Skeletal muscle tissue (tissue), 4 donors: ENCODE data around the gene WSCD2. TPM values are rescaled to one million over a fixed set of nuclear protein-coding genes. Genes with fewer than 3 reads are reported as not detected.

Source experiments
- H3K27ac ChIP-seq: one replicate; pipeline ENCODE4 v1.7.0; 2013; ENCODE audit warnings: mild to moderate bottlenecking, low read depth, low read length, inconsistent platforms
- H3K27me3 ChIP-seq, 3 donors: one replicate each; pipeline ENCODE4 v1.7.0; 2013; ENCODE audit warnings: low read length in 3 of 3; ENCODE audit not compliant: control insufficient read depth in 3 of 3, insufficient read depth in 3 of 3
- H3K36me3 ChIP-seq, 3 donors: one replicate each; pipeline ENCODE4 v1.7.0; 2013; ENCODE audit warnings: low read length in 3 of 3; ENCODE audit not compliant: control insufficient read depth in 3 of 3, insufficient read depth in 3 of 3
- H3K4me1 ChIP-seq, 3 donors: one replicate each; pipeline ENCODE4 v1.7.0; 2013; ENCODE audit warnings: low read length in 3 of 3, mild to moderate bottlenecking in 3 of 3; ENCODE audit not compliant: control insufficient read depth in 3 of 3, insufficient read depth in 3 of 3
- H3K4me3 ChIP-seq, 3 donors: one replicate each; pipeline ENCODE4 v1.7.0; 2013; ENCODE audit warnings: low read length in 3 of 3
- H3K9ac ChIP-seq, 3 donors: one replicate each; pipeline ENCODE4 v1.7.0; 2013; ENCODE audit warnings: low read length in 3 of 3, mild to moderate bottlenecking in 3 of 3, moderate library complexity in 2 of 3, low read depth in 1 of 3
- H3K9me3 ChIP-seq, 3 donors: one replicate each; pipeline ENCODE4 v1.7.0; 2013; ENCODE audit warnings: low read length in 3 of 3; ENCODE audit not compliant: control insufficient read depth in 3 of 3
- total RNA-seq: library from RNA; depleted of rRNA; stranded (reverse); fragments of >200 nt; gene quantifications from one replicate; pipeline ENCODE4 v1.2.3, GENCODE V29; 2014
- donor health status: Osteomylitis.

WSCD2 gene
- total RNA-seq, 1 donor from 2014 or later: 5.7 TPM

GRCh38 chr12:108181095-108181454, 52.0 kb downstream of the WSCD2 start:
- H3K4me1 ChIP-seq: no peaks in the 10 kb centered on the region
- H3K27me3 ChIP-seq: no peaks in the 10 kb centered on the region
- no peak overlapping the region for H3K4me3 ChIP-seq
- no peak overlapping the region for H3K9ac ChIP-seq
- H3K36me3 ChIP-seq: no peaks in the 10 kb centered on the region
- H3K27ac ChIP-seq: no peak overlapping the region
- H3K9me3 ChIP-seq: no peaks in the 10 kb centered on the region

- no peaks in the 10 kb centered on the region for H3K9me3 ChIP-seq
- H3K27me3 ChIP-seq: no peaks in the 10 kb centered on the region
- no peaks in the 10 kb centered on the region for H3K36me3 ChIP-seq
- no peak overlapping the region for H3K4me3 ChIP-seq
- H3K9ac ChIP-seq: no peak overlapping the region
- no peaks in the 10 kb centered on the region for H3K4me1 ChIP-seq
- no peak overlapping the region for H3K27ac ChIP-seq
Observed at GRCh38 chr12:108182096-108182495, 53.0 kb downstream of the WSCD2 start.

- no peaks in the 10 kb centered on the region for H3K27me3 ChIP-seq
- H3K4me1 ChIP-seq: no peaks in the 10 kb centered on the region
- H3K4me3 ChIP-seq: no peak overlapping the region
- no peaks in the 10 kb centered on the region for H3K9me3 ChIP-seq
- H3K27ac ChIP-seq: no peak overlapping the region
- no peaks in the 10 kb centered on the region for H3K36me3 ChIP-seq
- H3K9ac ChIP-seq: no peak overlapping the region
Observed at GRCh38 chr12:108185002-108185401, 55.9 kb downstream of the WSCD2 start.

- peaks cover 6 to 10% (median 9%) of the 10 kb centered on the region in 3 donors for H3K4me1 ChIP-seq
- no peak overlapping the region for H3K4me3 ChIP-seq
- H3K9ac ChIP-seq: no peak overlapping the region
- no peaks in the 10 kb centered on the region for H3K9me3 ChIP-seq
- no peak overlapping the region for H3K27ac ChIP-seq
- H3K36me3 ChIP-seq: no peaks in the 10 kb centered on the region
- peaks cover 0 to 2% (median 0%) of the 10 kb centered on the region in 3 donors for H3K27me3 ChIP-seq
Observed at GRCh38 chr12:108187831-108188230, 58.7 kb downstream of the WSCD2 start.

- Histone ChIP-seq H3K9me3 (no peaks in the 10 kb centered on the region), H3K27ac (no peak overlapping the region), H3K4me1 (peaks cover 6 to 10% (median 9%) of the 10 kb centered on the region in 3 donors), H3K4me3 (no peak overlapping the region), H3K9ac (no peak overlapping the region), H3K27me3 (peaks cover 0 to 2% (median 0%) of the 10 kb centered on the region in 3 donors), H3K36me3 (no peaks in the 10 kb centered on the region)
Observed at GRCh38 chr12:108190529-108190928, 61.4 kb downstream of the WSCD2 start.

GRCh38 chr12:108191086-108191485, 62.0 kb downstream of the WSCD2 start:
- H3K4me1 ChIP-seq: peaks cover 6 to 10% (median 9%) of the 10 kb centered on the region in 3 donors
- H3K4me3 ChIP-seq: no peak overlapping the region
- H3K9me3 ChIP-seq: no peaks in the 10 kb centered on the region
- H3K36me3 ChIP-seq: no peaks in the 10 kb centered on the region
- no peak overlapping the region for H3K9ac ChIP-seq
- H3K27me3 ChIP-seq: peaks cover 2% of the 10 kb centered on the region in 3 donors
- no peak overlapping the region for H3K27ac ChIP-seq

- no peak overlapping the region for H3K4me3 ChIP-seq
- H3K9ac ChIP-seq: no peak overlapping the region
- H3K36me3 ChIP-seq: no peaks in the 10 kb centered on the region
- H3K4me1 ChIP-seq: peaks cover 6 to 10% (median 9%) of the 10 kb centered on the region in 3 donors
- H3K27me3 ChIP-seq: peaks cover 2% of the 10 kb centered on the region in 3 donors
- H3K9me3 ChIP-seq: no peaks in the 10 kb centered on the region
- H3K27ac ChIP-seq: no peak overlapping the region
Observed at GRCh38 chr12:108191938-108192337, 62.9 kb downstream of the WSCD2 start.

- Histone ChIP-seq H3K4me1 (peaks cover 6 to 10% (median 9%) of the 10 kb centered on the region in 3 donors), H3K9me3 (no peaks in the 10 kb centered on the region), H3K36me3 (no peaks in the 10 kb centered on the region), H3K9ac (no peak overlapping the region), H3K27me3 (peaks cover 2% of the 10 kb centered on the region in 3 donors), H3K4me3 (no peak overlapping the region), H3K27ac (no peak overlapping the region)
Observed at GRCh38 chr12:108193493-108193892, 64.4 kb downstream of the WSCD2 start.

- H3K9me3 ChIP-seq: no peaks in the 10 kb centered on the region
- peaks cover 6 to 10% (median 9%) of the 10 kb centered on the region in 3 donors for H3K4me1 ChIP-seq
- H3K9ac ChIP-seq: no peak overlapping the region
- H3K27ac ChIP-seq: no peak overlapping the region
- no peak overlapping the region for H3K4me3 ChIP-seq
- H3K36me3 ChIP-seq: no peaks in the 10 kb centered on the region
- peaks cover 2% of the 10 kb centered on the region in 3 donors for H3K27me3 ChIP-seq
Observed at GRCh38 chr12:108193917-108194316, 64.8 kb downstream of the WSCD2 start.

- H3K4me1 ChIP-seq: peaks cover 6 to 10% (median 9%) of the 10 kb centered on the region in 3 donors
- H3K9me3 ChIP-seq: no peaks in the 10 kb centered on the region
- H3K36me3 ChIP-seq: no peaks in the 10 kb centered on the region
- no peak overlapping the region for H3K9ac ChIP-seq
- no peak overlapping the region for H3K4me3 ChIP-seq
- no peak overlapping the region for H3K27ac ChIP-seq
- peaks cover 2% of the 10 kb centered on the region in 3 donors for H3K27me3 ChIP-seq
Observed at GRCh38 chr12:108194585-108194984, 65.5 kb downstream of the WSCD2 start.
